ENCODE data around the gene MEF2A. TPM values are rescaled to one million over a fixed set of nuclear protein-coding genes. Genes with fewer than 3 reads are reported as not detected.
"Not testable (repeated sequence)": the region's sequence is repeated elsewhere in the genome, so short reads cannot be mapped to it uniquely, and the experiment has no call there.

MEF2A gene
- total RNA-seq, 1 donor from 2014 or later = 66.0 TPM

DNA sequence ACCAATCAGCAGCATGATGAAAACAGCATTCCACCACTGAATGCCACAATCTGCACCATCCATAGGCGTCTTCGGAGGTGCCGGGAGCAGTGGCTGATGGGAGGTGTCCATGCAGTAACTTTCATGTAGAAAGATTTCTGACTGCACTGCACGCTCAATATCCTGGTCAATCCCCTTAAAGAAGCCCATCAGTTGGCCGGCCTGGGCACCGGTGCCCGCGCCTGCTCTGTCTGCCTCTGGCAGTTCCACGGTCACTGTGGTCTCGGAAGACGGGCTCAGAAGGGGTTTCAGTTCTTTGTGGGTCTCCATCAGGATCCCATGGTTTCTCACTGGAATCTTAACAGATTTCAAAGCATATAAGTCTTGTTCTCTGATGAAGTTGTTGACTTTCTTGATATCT, 163.5 kb downstream of the MEF2A start:
- DNase-seq (ENCODE audit: low spot score) = no peak

GRCh38 chr15:99729920-99730319, 164.1 kb downstream of the MEF2A start:
- DNase-seq (ENCODE audit: low spot score) = peak; percentile 39

DNA sequence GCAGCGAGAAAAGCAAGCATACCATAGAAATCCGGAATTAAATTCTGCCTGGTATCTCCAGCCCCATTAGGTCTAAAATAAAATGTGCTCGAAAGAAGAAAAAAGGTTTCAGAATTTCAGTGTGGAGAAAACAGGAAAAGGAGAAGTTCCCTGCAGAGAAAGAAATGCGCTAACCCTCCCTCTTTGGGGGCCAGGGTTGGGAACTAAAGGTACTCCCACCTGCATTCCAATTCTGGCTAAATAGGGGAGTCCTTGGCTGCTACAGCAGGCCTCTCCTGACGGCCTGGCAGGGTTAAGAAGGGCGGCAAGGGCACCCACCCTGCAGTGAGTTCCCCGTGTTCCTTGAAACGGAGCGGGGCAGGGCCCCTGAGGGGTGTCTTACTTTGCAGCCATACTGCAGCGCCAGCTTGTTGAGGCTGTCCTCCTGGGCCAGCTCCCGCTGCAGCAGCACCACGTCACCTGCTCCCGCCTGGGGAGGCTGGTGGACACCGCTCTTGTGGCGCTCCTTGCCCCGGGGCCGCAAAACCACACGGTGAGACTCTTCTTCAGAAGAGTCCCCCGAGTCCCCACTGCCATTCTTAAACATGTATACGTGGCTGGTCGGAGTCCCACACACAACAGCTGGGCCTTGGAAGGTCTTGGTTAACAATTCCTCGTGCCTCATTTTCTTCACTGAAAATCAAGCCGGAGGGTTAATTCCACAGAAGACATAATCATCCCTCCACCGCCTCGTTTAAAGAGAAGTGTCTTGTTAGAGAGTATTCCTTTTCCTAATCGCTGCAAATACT, 165.7 kb downstream of the MEF2A start:
- DNase-seq (ENCODE audit: low spot score) = no peak

DNA sequence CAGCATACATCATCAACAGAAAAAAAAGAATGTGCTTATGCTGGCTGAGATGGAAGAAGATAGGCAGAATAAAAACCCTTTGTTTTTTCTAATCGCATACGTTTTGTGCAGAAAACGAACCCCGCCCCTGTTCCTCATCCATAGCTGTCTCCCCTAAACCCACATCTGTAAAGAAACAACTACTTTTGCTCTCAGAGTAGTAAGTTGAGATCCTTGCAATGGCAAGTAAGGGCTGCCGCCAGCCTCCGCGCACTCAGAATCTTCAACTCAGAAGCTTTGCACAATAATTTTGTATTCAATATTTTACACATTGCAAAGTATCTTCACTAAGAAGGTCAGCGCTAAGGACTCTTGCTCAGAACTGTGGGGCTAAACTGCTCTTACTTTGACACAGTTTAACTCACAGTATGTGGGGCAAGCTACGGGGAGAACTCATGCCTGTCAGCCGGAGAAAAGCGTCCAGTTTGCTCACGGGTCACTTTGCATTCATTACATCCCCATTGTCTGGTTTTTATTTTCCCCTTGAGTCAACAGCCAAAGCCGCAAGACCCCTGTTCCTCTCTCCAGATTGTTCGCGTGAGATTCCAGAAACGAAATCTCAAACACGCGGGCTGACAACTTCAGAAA, 166.5 kb downstream of the MEF2A start:
- peak; percentile 44 for DNase-seq (ENCODE audit: low spot score)

GRCh38 chr15:99732751-99733267, 167.0 kb downstream of the MEF2A start:
- peak; percentile 23 for DNase-seq (ENCODE audit: low spot score)

GRCh38 chr15:99733268-99734039, 167.7 kb downstream of the MEF2A start, which contains the start of gene LYSMD4:
TSS of gene LYSMD4 (minus strand) at chr15:99733437. CDS start at chr15:99731999, 1,438 bp downstream.
- peak; percentile 97 for DNase-seq (ENCODE audit: low spot score)

DNA sequence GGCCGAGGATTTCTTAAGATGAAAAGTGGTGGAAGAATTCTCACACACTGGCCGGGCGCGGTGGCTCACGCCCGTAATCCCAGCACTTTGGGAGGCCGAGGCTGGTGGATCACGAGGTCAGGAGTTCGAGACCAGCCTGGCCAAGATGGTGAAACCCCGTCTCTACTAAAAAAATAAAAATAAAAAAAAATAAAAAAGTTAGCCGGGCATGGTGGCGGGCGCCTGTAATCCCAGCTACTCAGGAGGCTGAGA, 168.2 kb downstream of the MEF2A start:
- DNase-seq (ENCODE audit: low spot score) = not testable (repeated sequence)

GRCh38 chr15:99734575-99734974, 168.8 kb downstream of the MEF2A start:
- no peak for DNase-seq (ENCODE audit: low spot score)

DNA sequence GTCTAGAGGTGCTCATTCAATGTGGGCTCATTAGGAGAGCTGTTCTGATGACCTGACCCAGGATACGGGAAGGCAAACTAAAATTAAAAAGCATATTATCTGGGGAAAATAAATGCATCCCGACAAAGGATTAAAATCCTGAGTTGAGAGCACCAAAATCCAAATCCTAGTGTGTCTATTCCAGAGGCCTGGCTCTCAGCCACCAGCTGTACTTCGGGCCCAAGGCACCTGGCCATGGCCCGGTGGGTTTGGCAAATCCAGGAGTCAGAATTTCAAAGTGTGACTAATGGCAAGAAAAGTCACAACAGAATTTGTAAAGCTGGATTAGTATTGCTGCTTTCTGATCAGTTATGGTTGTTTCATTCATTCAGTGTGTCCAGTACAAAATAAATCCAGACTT, 170.1 kb downstream of the MEF2A start:
- no peak for DNase-seq (ENCODE audit: low spot score)

- no peak for DNase-seq (ENCODE audit: low spot score)
Measured at GRCh38 chr15:99736702-99737101, 170.9 kb downstream of the MEF2A start.

GRCh38 chr15:99738021-99738847, 172.4 kb downstream of the MEF2A start:
- DNase-seq (ENCODE audit: low spot score) = no peak

DNA sequence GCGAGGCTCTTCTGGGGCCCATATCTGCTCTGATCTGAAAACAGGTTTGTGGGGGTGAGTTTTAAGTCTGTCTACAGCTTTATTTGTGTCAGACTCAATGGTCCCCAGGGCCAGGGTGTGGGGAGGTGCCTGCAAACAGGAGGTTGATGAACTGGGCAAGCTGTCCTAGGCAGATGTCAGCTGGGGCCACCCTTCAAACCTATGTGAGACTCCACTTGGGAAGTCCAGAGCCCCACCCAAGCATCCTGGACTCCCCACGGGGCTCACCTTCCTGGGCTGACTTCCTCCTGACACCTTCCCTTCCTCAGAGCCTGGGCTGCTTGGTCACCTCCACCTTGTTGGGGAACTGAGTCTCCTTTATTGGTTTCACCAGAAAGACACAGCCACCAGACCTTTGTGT, 176.1 kb downstream of the MEF2A start:
- no peak for DNase-seq (ENCODE audit: low spot score)

DNA sequence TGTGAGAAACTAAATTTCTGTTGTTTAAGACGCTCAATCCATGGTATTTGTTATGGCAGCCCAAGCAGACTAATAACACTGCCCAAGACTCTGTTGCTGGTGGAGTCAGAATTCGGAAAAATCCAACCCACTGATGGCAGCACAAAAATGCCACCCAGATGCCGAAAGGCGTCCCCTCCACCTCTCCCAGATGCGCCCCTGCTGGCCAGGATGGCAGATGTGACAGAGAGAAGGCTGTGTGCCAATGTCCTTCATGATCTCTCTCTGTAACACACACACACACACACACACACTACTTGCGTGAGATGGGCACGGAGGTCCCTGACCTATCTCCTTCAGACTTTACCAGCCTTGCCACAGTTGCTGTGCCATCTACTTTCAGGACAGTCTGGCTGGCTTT, 178.4 kb downstream of the MEF2A start:
- no peak for DNase-seq (ENCODE audit: low spot score)

DNA sequence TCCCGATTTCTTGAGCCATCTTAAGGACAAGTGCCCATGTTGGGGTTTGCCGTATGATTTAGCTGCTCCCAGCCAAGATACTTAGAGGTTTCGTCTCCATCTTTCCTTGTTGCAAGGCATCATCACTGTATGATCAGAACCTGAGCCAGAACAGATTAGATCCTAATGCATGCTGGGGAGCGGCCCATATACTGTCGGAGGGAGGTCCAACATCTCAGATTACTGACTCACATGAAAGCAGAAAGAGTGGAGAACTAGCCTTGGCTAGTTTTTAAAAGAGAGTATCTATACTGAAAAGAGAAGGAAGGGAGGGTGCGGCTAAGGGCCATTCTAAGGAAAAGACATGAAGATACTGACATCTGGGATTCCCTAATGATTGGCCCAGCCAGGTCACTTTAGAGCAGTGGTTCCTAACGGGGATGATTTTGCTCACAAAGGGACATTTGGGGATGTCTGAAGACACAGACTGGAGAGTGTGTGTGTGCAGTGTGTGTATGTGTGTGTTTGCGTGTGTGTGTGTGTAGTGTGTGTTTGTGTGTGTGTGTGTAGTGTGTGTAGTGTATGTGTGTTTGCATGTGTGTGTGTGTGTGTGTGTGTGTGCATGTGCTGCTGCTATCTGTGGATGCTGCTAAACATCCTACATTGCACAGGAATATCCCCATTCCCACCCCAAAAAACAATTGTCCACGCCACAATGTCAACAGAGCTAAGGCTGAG, 179.7 kb downstream of the MEF2A start:
- peak; percentile 51 for DNase-seq (ENCODE audit: low spot score)

DNA sequence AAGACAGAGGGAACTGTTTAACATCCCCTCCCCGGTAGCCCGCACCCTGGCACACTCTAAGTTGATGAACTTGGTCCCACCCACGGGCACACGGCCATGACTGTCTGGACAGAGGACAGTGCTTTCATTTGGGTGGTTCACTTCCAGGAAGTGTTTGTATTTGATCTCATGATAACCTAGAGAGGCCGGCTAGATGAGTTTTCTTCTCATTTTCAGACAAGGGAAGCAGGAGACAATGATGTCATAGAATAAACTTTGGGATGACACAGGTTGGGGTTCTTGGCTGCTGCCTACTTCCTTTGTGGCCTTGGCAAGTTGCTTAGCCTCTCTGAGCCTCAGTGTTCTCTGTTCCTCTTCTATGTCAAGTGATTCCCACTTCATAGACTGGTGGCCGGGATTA, 183.6 kb downstream of the MEF2A start:
- no peak for DNase-seq (ENCODE audit: low spot score)

- not testable (repeated sequence) for DNase-seq (ENCODE audit: low spot score)
Measured at GRCh38 chr15:99750326-99750725, 184.5 kb downstream of the MEF2A start.

GRCh38 chr15:99752556-99752955, 186.8 kb downstream of the MEF2A start:
- no peak for DNase-seq (ENCODE audit: low spot score)

- DNase-seq (ENCODE audit: low spot score) = no peak
Measured at GRCh38 chr15:99753066-99753465, 187.3 kb downstream of the MEF2A start.

- peak; percentile 77 for DNase-seq (ENCODE audit: low spot score)
Measured at GRCh38 chr15:99755692-99756409, 190.1 kb downstream of the MEF2A start.

GRCh38 chr15:99762288-99762687, 196.5 kb downstream of the MEF2A start:
- DNase-seq (ENCODE audit: low spot score) = no peak
